H1 (cell line): ENCODE measurements around the gene GPATCH2. TPM values are rescaled to one million over a fixed set of nuclear protein-coding genes. Genes with fewer than 3 reads are reported as not detected.

Experiments used
- CTCF ChIA-PET: fragments of 300-600 bp; sonication (Branson Sonifier 250); formaldehyde crosslinking; loops from one replicate; lab custom pipeline; 2021; ENCODE audit not compliant: partially characterized antibody; lab: Charles Lee
- POLR2A ChIA-PET: fragments of 300-600 bp; sonication (Branson Sonifier 250); formaldehyde crosslinking; loops from one replicate; lab custom pipeline; 2021; ENCODE audit warnings: inconsistent platforms; ENCODE audit not compliant: partially characterized antibody; lab: Charles Lee
- DNase-seq, 2 experiments: peaks; one replicate each; pipeline versions ENCODE4 v3.0.0 to v3.0.0-alpha.2; 2010 to 2022; ENCODE audit warnings: low spot score in 2 of 2, low read depth in 1 of 2, mixed read lengths in 1 of 2
- FAIRE-seq: peaks from 2 replicates; lab custom pipeline; 2011; peaks lifted over from hg19 to GRCh38; lab: Jason Lieb, UNC
- H2AFZ ChIP-seq: 2 replicates; pipeline ENCODE4 v1.8.1; 2012; ENCODE audit warnings: low read length, inconsistent platforms
- H2AK5ac ChIP-seq: 2 replicates; pipeline ENCODE4 v1.6.1; 2013; ENCODE audit warnings: low read depth, low read length
- H2BK120ac ChIP-seq: replicated peaks from 2 replicates; pipeline ENCODE3; 2013; ENCODE audit warnings: low read depth, low read length, inconsistent platforms
- H2BK12ac ChIP-seq: 2 replicates; pipeline ENCODE4 v1.6.1; 2013; ENCODE audit warnings: low read depth, low read length
- H2BK15ac ChIP-seq: 2 replicates; pipeline ENCODE4 v1.6.1; 2013; ENCODE audit warnings: low read length
- H2BK20ac ChIP-seq: 2 replicates; pipeline ENCODE4 v1.6.1; 2013; ENCODE audit warnings: low read length
- H2BK5ac ChIP-seq: 2 replicates; pipeline ENCODE4 v1.6.1; 2013; ENCODE audit warnings: low read depth, low read length
- H3K14ac ChIP-seq: 2 replicates; pipeline ENCODE4 v1.6.1; 2013; ENCODE audit warnings: inconsistent platforms; ENCODE audit not compliant: insufficient read length
- H3K18ac ChIP-seq: 2 replicates; pipeline ENCODE4 v1.6.1; 2013; ENCODE audit warnings: low read length; ENCODE audit errors: extremely low read depth
- H3K23ac ChIP-seq: 2 replicates; pipeline ENCODE4 v1.6.1; 2013; ENCODE audit warnings: inconsistent platforms; ENCODE audit not compliant: insufficient read length
- H3K23me2 ChIP-seq: 2 replicates; pipeline ENCODE4 v1.6.1; 2013; ENCODE audit warnings: low read depth, low read length
- H3K27ac ChIP-seq: 2 replicates; pipeline ENCODE4 v1.6.1; 2011; ENCODE audit warnings: low read depth, low read length, inconsistent platforms
- H3K27me3 ChIP-seq, 4 experiments: replicated peaks in 1 of 4; 1 replicate in 1 of 4; 2 replicates in 3 of 4; pipeline versions ENCODE4 v1.6.1 to v1.8.1; 2011 to 2013; ENCODE audit warnings: low read length in 3 of 4, mild to moderate bottlenecking in 3 of 4, inconsistent platforms in 2 of 4, mixed read lengths in 2 of 4, moderate library complexity in 1 of 4; ENCODE audit not compliant: control insufficient read depth in 3 of 4, insufficient read depth in 3 of 4; ENCODE audit errors: extremely low read depth in 1 of 4
- H3K36me3 ChIP-seq, 4 experiments: 2 replicates each; pipeline versions ENCODE4 v1.6.1 to v1.8.1; 2011 to 2013; ENCODE audit warnings: mild to moderate bottlenecking in 4 of 4, low read length in 3 of 4, moderate library complexity in 2 of 4, control low read depth in 1 of 4, inconsistent platforms in 1 of 4; ENCODE audit not compliant: insufficient read depth in 4 of 4, control insufficient read depth in 2 of 4
- H3K4ac ChIP-seq: replicated peaks from 2 replicates; pipeline ENCODE3; 2013; ENCODE audit warnings: low read length, low read depth, mixed read lengths, inconsistent platforms; ENCODE audit not compliant: insufficient read length
- H3K4me1 ChIP-seq, 4 experiments: replicated peaks in 1 of 4; 1 replicate in 1 of 4; 2 replicates in 3 of 4; pipeline versions ENCODE4 v1.6.1 to v1.8.1; 2011 to 2013; ENCODE audit warnings: low read length in 3 of 4, inconsistent platforms in 2 of 4, mixed read lengths in 1 of 4; ENCODE audit not compliant: insufficient read depth in 4 of 4, control insufficient read depth in 3 of 4
- H3K4me2 ChIP-seq, 2 experiments: 2 replicates each; pipeline versions ENCODE4 v1.6.1 to v1.8.1; 2011 to 2013; ENCODE audit warnings: low read depth in 2 of 2, low read length in 2 of 2, control low read depth in 1 of 2, inconsistent platforms in 1 of 2, mild to moderate bottlenecking in 1 of 2; ENCODE audit not compliant: insufficient read depth in 1 of 2
- H3K4me3 ChIP-seq, 4 experiments: fragments of 200-600, 300-600 bp in 1 of 4; sonication (generic), shearing (Covaris generic), sonication (Bioruptor Twin) in 1 of 4; 2 replicates each; pipeline versions ENCODE4 v1.5.1 to v1.8.1; 2011 to 2016; ENCODE audit warnings: low read length in 4 of 4, low read depth in 3 of 4, control low read depth in 2 of 4, inconsistent platforms in 2 of 4, mild to moderate bottlenecking in 2 of 4, mixed read lengths in 1 of 4, moderate library complexity in 1 of 4; ENCODE audit not compliant: insufficient read depth in 2 of 4; ENCODE audit errors: extremely low read depth in 1 of 4
- H3K56ac ChIP-seq: replicated peaks from 2 replicates; pipeline ENCODE3; 2013; ENCODE audit warnings: low read depth, mild to moderate bottlenecking, mixed read lengths, low read length, inconsistent platforms; ENCODE audit not compliant: insufficient read length
- H3K79me1 ChIP-seq: 2 replicates; pipeline ENCODE4 v1.6.1; 2013; ENCODE audit warnings: low read depth, low read length, control low read depth
- H3K79me2 ChIP-seq, 2 experiments: 2 replicates each; pipeline versions ENCODE4 v1.6.1 to v1.8.1; 2012 to 2013; ENCODE audit warnings: low read length in 2 of 2, mild to moderate bottlenecking in 2 of 2, inconsistent platforms in 1 of 2; ENCODE audit not compliant: insufficient read depth in 2 of 2, control insufficient read depth in 1 of 2
- H3K9ac ChIP-seq, 4 experiments: replicated peaks in 1 of 4; 1 replicate in 1 of 4; 2 replicates in 3 of 4; pipeline versions ENCODE4 v1.6.1 to v1.8.1; 2011 to 2013; ENCODE audit warnings: low read depth in 3 of 4, low read length in 3 of 4, control low read depth in 2 of 4, mild to moderate bottlenecking in 2 of 4, moderate library complexity in 2 of 4, inconsistent platforms in 1 of 4; ENCODE audit errors: extremely low read depth in 1 of 4
- H3K9me3 ChIP-seq, 2 experiments: 2 replicates each; pipeline versions ENCODE4 v1.6.1 to v1.8.1; 2012 to 2013; ENCODE audit warnings: mild to moderate bottlenecking in 2 of 2, moderate library complexity in 2 of 2, control low read depth in 1 of 2, inconsistent platforms in 1 of 2, low read depth in 1 of 2, low read length in 1 of 2, mixed read lengths in 1 of 2; ENCODE audit not compliant: insufficient read depth in 2 of 2
- H4K20me1 ChIP-seq, 2 experiments: replicated peaks in 1 of 2; 2 replicates each; pipeline versions ENCODE3 to v1.8.1; 2011 to 2013; ENCODE audit warnings: inconsistent platforms in 2 of 2, low read length in 2 of 2, mild to moderate bottlenecking in 1 of 2; ENCODE audit not compliant: insufficient read depth in 2 of 2, control insufficient read depth in 1 of 2
- H4K5ac ChIP-seq: 2 replicates; pipeline ENCODE4 v1.6.1; 2013; ENCODE audit warnings: low read length, low read depth, mixed read lengths, inconsistent platforms; ENCODE audit not compliant: insufficient read length
- H4K8ac ChIP-seq: 2 replicates; pipeline ENCODE4 v1.8.0; 2013; ENCODE audit warnings: mild to moderate bottlenecking, moderate library complexity, low read length, inconsistent platforms; ENCODE audit not compliant: insufficient read depth; ENCODE audit errors: extremely low read depth
- H4K91ac ChIP-seq: replicated peaks from 2 replicates; pipeline ENCODE3; 2013; ENCODE audit warnings: low read length, mixed read lengths, inconsistent platforms; ENCODE audit not compliant: insufficient read length
- BCL11A ChIP-seq, 2 experiments: IDR thresholded peaks; one replicate each; pipeline ENCODE4 v1.6.1; 2011; ENCODE audit warnings: low read depth in 2 of 2, low read length in 2 of 2, mild to moderate bottlenecking in 2 of 2
- CBX5 ChIP-seq: fragments of 300-800, 300-1000 bp; sonication (generic); IDR thresholded peaks from 2 replicates; pipeline ENCODE4 v1.7.1; 2016; ENCODE audit warnings: antibody characterized with exemption, low read length, low read depth
- CEBPB ChIP-seq: IDR thresholded peaks from 2 replicates; pipeline ENCODE4 v1.6.1; 2012; ENCODE audit warnings: low read depth, low read length
- CHD1 ChIP-seq: IDR thresholded peaks from 2 replicates; pipeline ENCODE4 v1.6.1; 2012; ENCODE audit warnings: low read depth, low read length, improper control_type of control experiment
- E2F6 ChIP-seq: IDR thresholded peaks from 2 replicates; pipeline ENCODE4 v1.6.1; 2012; ENCODE audit warnings: inconsistent platforms
- EP300 ChIP-seq, 2 experiments: IDR thresholded peaks; 1 replicate in 1 of 2; 2 replicates in 1 of 2; pipeline ENCODE4 v1.6.1; 2011 to 2012; ENCODE audit warnings: low read depth in 2 of 2, low read length in 2 of 2, mild to moderate bottlenecking in 2 of 2, borderline replicate concordance in 1 of 2, inconsistent platforms in 1 of 2, moderate library complexity in 1 of 2
- GABPA ChIP-seq: IDR thresholded peaks from 2 replicates; pipeline ENCODE4 v1.6.1; 2011; ENCODE audit warnings: mild to moderate bottlenecking, low read length, moderate library complexity, borderline replicate concordance; ENCODE audit not compliant: insufficient read depth
- JUND ChIP-seq: IDR thresholded peaks from 2 replicates; pipeline ENCODE4 v1.6.1; 2011; ENCODE audit warnings: mild to moderate bottlenecking, improper control_type of control experiment, low read length
- KDM1A ChIP-seq: fragments of 200-600, 300-600 bp; sonication (generic); IDR thresholded peaks from 2 replicates; pipeline ENCODE4 v1.7.1; 2016; ENCODE audit warnings: mild to moderate bottlenecking, low read length, borderline replicate concordance
- POLR2A ChIP-seq, 2 experiments: IDR thresholded peaks; 1 replicate in 1 of 2; 2 replicates in 1 of 2; pipeline ENCODE4 v1.6.1; 2011; ENCODE audit warnings: low read depth in 2 of 2, low read length in 2 of 2, mild to moderate bottlenecking in 2 of 2; ENCODE audit errors: control extremely low read depth in 1 of 2
- RNF2 ChIP-seq: fragments of 200-900, 300-1000 bp; sonication (generic); IDR thresholded peaks from 2 replicates; pipeline ENCODE4 v1.7.1; 2016; ENCODE audit warnings: borderline replicate concordance, low read depth, mild to moderate bottlenecking, antibody characterized with exemption, low read length; ENCODE audit not compliant: poor library complexity, severe bottlenecking; ENCODE audit errors: missing control alignments
- RXRA ChIP-seq: IDR thresholded peaks from 2 replicates; pipeline ENCODE4 v1.6.1; 2011; ENCODE audit warnings: low read depth, mild to moderate bottlenecking, low read length, moderate library complexity; ENCODE audit not compliant: insufficient read depth
- TAF1 ChIP-seq: IDR thresholded peaks from 2 replicates; pipeline ENCODE4 v1.6.1; 2011; ENCODE audit warnings: mild to moderate bottlenecking, low read depth, low read length
- TCF12 ChIP-seq: IDR thresholded peaks from 2 replicates; pipeline ENCODE4 v1.6.1; 2011; ENCODE audit warnings: low read depth, mild to moderate bottlenecking, low read length
- WGBS, 2 experiments: shearing (Covaris generic) in 1 of 2; methylation state at CpG; one replicate each; pipeline versions ENCODE4 v1.1.6 to v1.1.7; 2013 to 2015; ENCODE audit warnings: low lambda C conversion rate in 2 of 2, mixed read lengths in 2 of 2, inconsistent platforms in 1 of 2, low coverage in 1 of 2, missing lambda C conversion rate in 1 of 2; ENCODE audit not compliant: insufficient replicate concordance in 2 of 2, insufficient coverage in 1 of 2, insufficient read length in 1 of 2; ENCODE audit errors: extremely low coverage in 1 of 2, missing lambda C conversion rate in 1 of 2; 5-methylcytosine and 5-hydroxymethylcytosine counted together
- polyA plus RNA-seq, 7 experiments: library from polyadenylated mRNA; depleted of rRNA in 3 of 7; stranded (reverse) in 5 of 7; unstranded in 2 of 7; fragments of >200 nt in 5 of 7; fragments of 200-250 nt in 2 of 7; gene quantifications; 1 replicate in 5 of 7; 2 replicates in 1 of 7; 4 replicates in 1 of 7; pipeline versions ENCODE4 v1.2.1 to v1.2.3, GENCODE V29; 2011 to 2013; ENCODE audit warnings: missing spikeins in 2 of 7, mixed read lengths in 2 of 7
- total RNA-seq: library from RNA; stranded (reverse); fragmentation: NEBNext Ultra II Directional; extraction: Animal tissue kit (Norgen Biotek cat#: 25700); gene quantifications from 2 replicates; pipeline ENCODE4 v1.2.1, GENCODE V29; 2021

Gene GPATCH2
- total and polyA plus RNA-seq, 2 of the 8 experiments (the other 6 are each of a cell fraction or from before 2014, with no cell fraction given): 3.9 to 13.1 TPM

DNA sequence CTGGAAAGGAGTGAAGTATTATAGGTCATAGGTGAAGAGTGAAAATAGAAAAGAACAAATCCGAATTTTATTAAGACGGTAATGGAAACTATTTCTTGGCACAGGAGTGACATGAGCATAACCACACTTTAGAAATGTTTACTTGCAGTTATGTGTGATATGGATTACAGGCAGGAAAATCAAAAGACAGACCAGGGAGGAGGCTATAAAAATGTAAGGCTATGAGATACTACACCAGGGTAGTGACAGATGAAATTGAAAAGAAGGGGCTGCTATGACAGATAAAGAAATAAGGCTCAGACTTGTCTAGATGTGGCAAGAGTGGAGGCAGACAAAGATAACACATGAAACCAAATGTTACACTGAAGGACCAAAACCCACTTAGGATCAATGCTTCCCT, 31.7 kb downstream of the GPATCH2 start:
- Histone ChIP-seq H4K20me1 (peaks cover 0 to 2% of the 10 kb centered on the region in 2 experiments), H2AK5ac (no peak overlapping the region), H3K23ac (no peak overlapping the region), H2BK5ac (no peak overlapping the region), H2BK15ac (no peak overlapping the region), H2BK20ac (no peak overlapping the region), H3K4ac (no peak overlapping the region), H4K5ac (no peak overlapping the region), H2AFZ (no peak overlapping the region), H3K9me3 (no peaks in the 10 kb centered on the region), H2BK12ac (no peak overlapping the region), H2BK120ac (no peak overlapping the region), H3K36me3 (no peaks in the 10 kb centered on the region), H3K14ac (no peak overlapping the region), H3K79me1 (no peaks in the 10 kb centered on the region), H3K18ac (no peak overlapping the region), H3K79me2 (no peaks in the 10 kb centered on the region), H3K9ac (no peak overlapping the region), H3K56ac (no peak overlapping the region), H4K8ac (no peak overlapping the region), H3K27ac (no peak overlapping the region), H3K4me2 (no peak overlapping the region), H3K23me2 (no peaks in the 10 kb centered on the region), H3K27me3 (no peaks in the 10 kb centered on the region), H4K91ac (no peak overlapping the region), H3K4me1 (no peaks in the 10 kb centered on the region), H3K4me3 (no peak overlapping the region)
- FAIRE-seq: no peak
- 85% methylated on average over 2 of the region's 2 CpGs; no CpG with 5 or more reads in 1 of the 2 experiments for WGBS, 2 experiments
- no peak for DNase-seq
- ChIA-PET CTCF (interaction anchor here (0.5 to 0.6 kb wide), 2 partner anchors 15 to 19 kb away, joined by 3 read pairs; no protein-coding TSS in a partner anchor), POLR2A (no interaction called here)
- TF ChIP-seq E2F6 (no peak), TCF12 (no peak), POLR2A (IDR thresholded peaks at IDR 0.05; ENCODE audit: control extremely low read depth in 1 of 2, low read depth in 2 of 2, low read length in 2 of 2) (no peak), CHD1 (no peak), BCL11A (IDR thresholded peaks at IDR 0.05; ENCODE audit: low read depth in 2 of 2, low read length in 2 of 2) (no peak), CBX5 (no peak), KDM1A (no peak), JUND (no peak), RNF2 (no peak), CEBPB (no peak), GABPA (no peak), TAF1 (no peak), EP300 (IDR thresholded peaks at IDR 0.05; ENCODE audit: borderline replicate concordance in 1 of 2, low read depth in 2 of 2, low read length in 2 of 2) (no peak), RXRA (no peak)
